ENCODE results near the gene METTL16.

The METTL16 gene

GRCh38 chr17:2393954-2394749, 117.5 kb downstream of the METTL16 start:
- DNase-seq: no peak

DNA sequence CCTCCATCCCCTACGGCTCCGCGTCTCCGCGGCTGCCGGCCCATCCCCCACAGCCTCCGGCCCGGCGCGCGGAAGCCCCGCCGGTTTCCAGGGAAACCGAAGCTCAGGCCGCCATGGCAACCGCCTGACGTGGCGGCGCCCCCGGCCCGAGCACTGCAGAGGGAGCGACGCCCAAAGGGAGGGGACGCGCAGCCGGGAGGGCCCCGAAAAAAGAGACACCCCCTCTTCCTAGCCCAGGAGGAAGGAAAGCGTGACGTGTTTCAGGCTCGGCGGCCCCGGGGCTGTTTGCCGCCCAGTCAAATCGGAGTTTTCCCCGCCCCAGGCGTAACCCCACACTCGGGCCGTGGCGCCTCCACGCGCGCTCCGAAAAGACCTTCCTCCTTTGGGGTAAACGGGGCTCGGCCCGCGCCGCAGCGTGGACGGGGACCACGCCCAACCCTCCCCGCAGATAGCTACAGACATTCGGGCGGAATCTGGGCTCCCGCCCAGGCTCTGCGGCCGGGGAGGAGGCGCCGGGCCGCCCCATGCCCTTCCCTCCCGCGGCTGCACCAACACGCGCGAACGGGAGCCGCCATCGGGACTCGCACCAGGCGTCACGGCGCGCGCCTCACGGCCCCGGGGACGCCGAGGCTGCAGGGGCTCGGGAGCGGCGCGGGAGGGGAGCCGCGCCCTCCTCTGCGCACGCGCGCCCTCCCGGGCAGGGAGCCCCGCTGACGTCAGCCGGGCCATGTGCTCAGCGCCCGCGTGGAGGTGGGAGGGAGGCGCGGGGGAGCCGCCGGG, 118.3 kb downstream of the METTL16 start:
- peak; percentile 54 for DNase-seq

DNA sequence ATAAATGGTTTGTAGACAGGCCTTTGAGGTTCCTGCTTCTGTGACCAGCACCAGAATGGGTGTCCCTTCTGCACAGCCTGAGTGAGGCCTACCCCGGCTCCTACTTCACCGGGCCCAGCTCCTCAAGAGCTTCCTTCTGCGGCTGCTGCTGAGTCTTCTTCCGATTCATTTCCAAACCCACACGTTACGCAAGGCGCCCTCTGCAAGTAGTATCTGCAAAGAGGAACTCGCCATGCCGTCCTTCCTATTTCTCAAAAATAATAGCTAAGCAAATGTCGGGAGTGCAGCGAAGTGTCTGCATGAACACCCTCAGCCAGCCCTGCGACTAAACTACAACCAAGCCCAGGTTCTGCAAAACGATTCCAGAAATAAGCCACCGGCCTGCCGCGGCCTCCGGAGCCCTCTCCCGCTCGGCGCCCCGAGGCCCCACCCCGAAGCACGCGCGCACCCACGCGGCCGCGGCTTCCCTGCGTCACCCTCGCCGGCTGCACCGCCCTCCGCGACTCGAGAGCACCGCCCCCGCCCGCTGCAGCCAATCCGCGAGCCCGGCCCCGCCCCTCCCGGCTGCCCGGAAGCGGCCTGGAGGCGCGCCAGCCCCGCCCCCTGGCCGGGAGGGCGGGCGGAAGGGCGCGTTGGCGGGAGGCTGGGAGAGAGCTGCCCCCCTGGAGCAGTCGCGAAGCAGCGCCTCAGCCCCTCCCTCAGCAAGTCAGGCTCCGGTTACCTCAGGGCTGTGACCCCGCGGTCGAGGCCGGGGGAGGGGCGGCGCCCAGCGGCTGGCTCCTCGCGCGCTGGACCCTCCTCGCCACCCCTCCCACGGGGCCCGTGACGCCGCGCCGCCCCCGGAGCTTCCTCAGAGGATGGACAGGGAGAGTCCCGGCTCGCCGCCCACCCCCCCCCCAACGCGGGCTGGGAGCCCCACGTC, 119.2 kb downstream of the METTL16 start:
- peak; percentile 92 for DNase-seq

GRCh38 chr17:2391597-2392251, 120.0 kb downstream of the METTL16 start:
- DNase-seq: no peak

GRCh38 chr17:2390199-2390836, 121.4 kb downstream of the METTL16 start:
- DNase-seq: no peak

DNA sequence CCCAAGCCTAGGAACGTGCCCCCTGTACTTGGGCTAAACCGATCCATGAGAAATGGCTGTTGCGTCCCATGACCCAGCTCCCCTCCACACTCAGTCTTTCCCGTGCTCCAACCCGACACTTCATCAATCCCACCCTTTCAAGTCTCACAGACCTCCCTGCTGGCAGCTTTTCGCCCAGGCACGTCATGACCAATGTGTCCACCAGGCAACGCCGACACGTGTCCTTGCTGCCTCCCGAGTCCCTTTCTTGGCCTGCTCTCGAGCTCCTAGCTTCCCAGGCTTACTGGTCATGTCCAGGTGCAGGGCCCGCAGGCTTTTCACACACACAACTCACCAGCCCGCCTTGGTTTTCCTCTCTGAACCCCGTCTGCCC, 123.0 kb downstream of the METTL16 start:
- no peak for DNase-seq

GRCh38 chr17:2388020-2388682, 123.5 kb downstream of the METTL16 start:
- DNase-seq: no peak

DNA sequence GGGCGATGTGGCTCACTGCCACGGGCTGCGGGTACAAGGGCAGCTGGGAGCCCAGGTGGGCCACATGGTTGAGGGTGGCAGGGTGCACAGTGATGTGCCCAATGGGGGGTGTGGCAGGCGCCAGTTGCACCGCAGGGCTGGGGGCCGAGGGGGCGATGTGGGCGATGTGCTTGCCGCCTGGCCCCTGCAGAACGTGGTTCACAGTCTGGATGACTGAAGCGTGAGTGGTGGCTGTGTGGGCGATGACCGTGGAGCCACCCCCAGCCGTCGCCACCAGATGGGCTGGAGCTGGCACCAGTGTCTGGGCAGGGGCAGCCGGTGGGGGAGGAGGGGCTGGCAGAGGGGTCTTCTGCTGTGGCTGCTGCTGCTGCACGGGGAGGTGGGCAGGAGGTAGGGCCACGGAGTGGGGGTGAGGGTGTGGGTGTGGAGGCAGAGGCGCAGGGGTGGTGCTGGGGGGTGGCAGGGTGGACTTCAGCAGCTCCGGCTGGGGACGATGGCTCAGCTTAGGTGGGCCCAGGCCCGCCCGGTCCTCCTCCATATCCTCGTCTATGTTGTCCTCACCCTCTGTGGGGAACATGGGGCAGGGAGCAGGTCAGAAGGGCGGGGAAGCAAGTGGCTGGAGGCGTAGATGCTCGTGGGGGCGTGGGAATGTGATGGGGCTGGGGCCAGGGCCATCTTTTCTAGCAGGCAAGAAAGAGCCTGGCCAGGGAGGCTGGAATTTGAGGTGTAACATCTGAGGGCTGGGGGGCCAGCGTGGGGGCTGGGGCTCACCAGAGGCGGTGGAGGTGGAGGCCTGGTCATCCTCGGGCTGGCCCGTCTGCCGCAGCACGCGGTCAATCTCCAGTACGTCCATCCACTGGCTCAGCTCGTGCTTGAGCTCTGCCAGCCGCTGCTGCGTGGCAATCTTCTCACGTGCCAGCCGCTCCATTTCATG, 124.3 kb downstream of the METTL16 start:
- DNase-seq: no peak

- no peak for DNase-seq
Observed at GRCh38 chr17:2386400-2387085, 125.1 kb downstream of the METTL16 start.

GRCh38 chr17:2385240-2386210, 126.2 kb downstream of the METTL16 start:
- no peak for DNase-seq

GRCh38 chr17:2384439-2385127, 127.1 kb downstream of the METTL16 start:
- no peak for DNase-seq

GRCh38 chr17:2383628-2384167, 128.0 kb downstream of the METTL16 start:
- DNase-seq: no peak

DNA sequence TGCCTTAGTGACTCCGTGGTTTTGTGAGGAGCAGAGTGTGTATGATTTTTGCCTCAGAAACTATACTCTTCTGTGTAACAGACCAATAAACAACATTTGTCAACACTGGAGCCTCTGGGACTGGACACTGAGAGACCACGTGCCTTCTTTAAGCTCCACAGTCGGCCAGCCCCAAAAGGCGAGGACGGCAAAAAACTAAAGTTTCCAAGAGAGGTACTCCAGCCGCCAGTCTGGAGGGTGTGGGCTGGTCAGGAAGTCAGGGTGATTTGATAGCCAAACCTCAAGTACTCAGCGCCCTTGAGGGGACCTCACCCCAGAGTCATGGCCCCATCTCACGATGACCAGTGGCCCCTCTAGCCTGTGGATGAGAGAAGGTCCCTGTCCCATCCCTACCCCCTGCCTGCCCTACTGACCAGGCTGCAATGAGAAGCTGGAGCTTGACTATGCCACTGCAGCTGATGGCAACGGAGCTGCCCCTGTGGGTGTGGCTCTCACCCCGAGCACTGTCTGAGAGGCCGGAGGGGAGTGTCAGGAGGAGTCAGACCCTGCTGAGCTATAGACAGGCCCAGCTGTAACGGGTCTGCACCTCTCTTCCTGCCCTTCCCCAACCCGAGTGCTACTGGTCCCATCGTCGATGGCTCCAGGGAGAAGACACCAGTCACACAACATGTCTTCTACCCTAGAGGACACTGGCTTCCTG, 130.6 kb downstream of the METTL16 start:
- no peak for DNase-seq

DNA sequence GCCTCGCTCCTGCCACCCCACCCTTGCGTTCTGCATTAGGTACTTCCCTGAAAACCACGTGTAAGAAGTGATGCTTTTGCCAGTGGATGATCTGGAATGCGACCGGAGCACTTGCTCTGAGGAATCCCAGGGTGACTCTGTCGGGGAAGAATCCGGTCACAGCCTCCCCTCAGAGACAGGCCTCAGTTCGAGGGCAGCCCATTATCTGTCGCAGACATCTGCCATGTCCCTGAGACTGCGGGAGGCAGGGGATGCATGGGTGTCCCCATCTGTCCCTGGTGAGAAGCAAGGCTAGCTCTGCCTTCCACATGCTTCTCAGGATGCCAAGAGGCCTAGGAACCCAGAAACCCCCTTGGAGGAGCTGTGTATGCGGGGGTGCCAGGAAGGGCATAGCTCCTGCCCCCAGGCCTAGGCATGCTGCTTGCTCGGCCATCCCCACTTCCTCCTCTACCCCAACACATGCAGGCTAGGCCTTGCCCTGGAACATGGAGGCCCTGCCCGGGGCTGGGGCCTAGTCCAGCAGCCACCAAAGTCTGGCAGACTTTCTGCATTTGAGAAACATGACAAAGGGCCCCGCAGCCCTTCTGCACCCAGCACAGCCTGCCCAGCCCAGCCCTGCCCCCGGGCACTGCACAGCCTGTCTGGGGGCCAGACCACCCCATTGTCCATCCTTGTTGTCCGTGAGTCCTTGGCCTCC, 131.3 kb downstream of the METTL16 start:
- DNase-seq: no peak

- DNase-seq: no peak
Observed at GRCh38 chr17:2379489-2380225, 132.0 kb downstream of the METTL16 start.
